GM12878 (cell line): ENCODE data around the gene UIMC1.

Experiments
- CHD1 ChIP-seq: IDR thresholded peaks from 2 replicates; pipeline ENCODE4 v1.6.1; 2012; ENCODE audit warnings: low read depth, low read length, improper control_type of control experiment
- EGR1 ChIP-seq, 2 experiments: IDR thresholded peaks; 1 replicate in 1 of 2; 2 replicates in 1 of 2; pipeline ENCODE4 v1.6.1; 2011 to 2012; ENCODE audit warnings: low read depth in 2 of 2, low read length in 2 of 2, borderline replicate concordance in 1 of 2, mild to moderate bottlenecking in 1 of 2, moderate library complexity in 1 of 2
- EZH2 ChIP-seq: IDR thresholded peaks from 2 replicates; pipeline ENCODE4 v1.6.1; 2012; ENCODE audit warnings: low read depth, mild to moderate bottlenecking, control low read depth, inconsistent platforms, low read length, borderline replicate concordance; ENCODE audit not compliant: control insufficient read depth
- MYC ChIP-seq: IDR thresholded peaks from 2 replicates; pipeline ENCODE4 v1.6.1; 2011; ENCODE audit warnings: mild to moderate bottlenecking, low read length, moderate library complexity, inconsistent platforms; ENCODE audit not compliant: insufficient read depth, insufficient replicate concordance, insufficient read length, severe bottlenecking
- ZNF217 ChIP-seq: fragments of 450-650 bp; IDR thresholded peaks from 2 replicates; pipeline ENCODE4 v1.6.1; 2017; ENCODE audit warnings: antibody characterized with exemption, mild to moderate bottlenecking
- TF ChIP-seq, protein P1 (sequence below): IDR thresholded peaks from 2 replicates; pipeline ENCODE4 v1.6.1; 2012; ENCODE audit warnings: low read depth, low read length, improper control_type of control experiment
- TF ChIP-seq, protein P2 (sequence below), 3 experiments: IDR thresholded peaks in 2 of 3; conservative IDR thresholded peaks in 1 of 3; 2 replicates each; pipeline ENCODE4 v1.5.1; 2011; ENCODE audit warnings: low read depth in 3 of 3, low read length in 3 of 3, mild to moderate bottlenecking in 3 of 3, control low read depth in 2 of 3, moderate library complexity in 2 of 3, inconsistent platforms in 1 of 3, mixed read lengths in 1 of 3; ENCODE audit not compliant: control insufficient read depth in 2 of 3, insufficient read depth in 1 of 3; ENCODE audit errors: extremely low read depth in 1 of 3

DNA sequence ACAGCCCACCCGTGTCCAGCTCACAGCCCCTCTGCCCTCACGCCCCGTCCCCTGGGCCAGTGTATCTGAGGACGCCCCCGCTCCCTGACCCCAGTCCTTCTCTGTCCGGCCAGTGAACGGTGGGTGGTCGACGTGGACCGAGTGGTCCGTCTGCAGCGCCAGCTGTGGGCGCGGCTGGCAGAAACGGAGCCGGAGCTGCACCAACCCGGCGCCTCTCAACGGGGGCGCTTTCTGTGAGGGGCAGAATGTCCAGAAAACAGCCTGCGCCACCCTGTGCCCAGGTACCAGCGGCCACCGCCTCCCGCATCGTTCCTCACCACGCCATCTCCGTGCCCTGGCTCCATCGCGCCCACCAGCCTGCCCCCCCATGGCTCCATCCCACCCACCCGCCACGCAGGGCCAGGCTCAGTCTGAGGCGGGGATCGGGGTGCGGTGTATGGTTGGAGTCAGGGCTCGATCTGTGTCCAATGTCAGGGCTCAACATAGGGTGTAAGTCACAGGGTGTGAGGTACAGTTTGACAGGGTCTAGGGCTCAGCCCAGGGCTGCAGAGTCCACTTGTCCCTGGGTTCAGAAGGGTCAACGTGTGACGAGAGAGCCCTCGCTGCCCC is 137.0 kb downstream of the UIMC1 start:
- TF ChIP-seq ZNF217 (no peak), MYC (no peak), EZH2 (no peak), EGR1 (IDR thresholded peaks at IDR 0.05; ENCODE audit: borderline replicate concordance in 1 of 2, low read depth in 2 of 2, low read length in 2 of 2) (no peak), CHD1 (no peak)
- TF ChIP-seq, protein P1, sequence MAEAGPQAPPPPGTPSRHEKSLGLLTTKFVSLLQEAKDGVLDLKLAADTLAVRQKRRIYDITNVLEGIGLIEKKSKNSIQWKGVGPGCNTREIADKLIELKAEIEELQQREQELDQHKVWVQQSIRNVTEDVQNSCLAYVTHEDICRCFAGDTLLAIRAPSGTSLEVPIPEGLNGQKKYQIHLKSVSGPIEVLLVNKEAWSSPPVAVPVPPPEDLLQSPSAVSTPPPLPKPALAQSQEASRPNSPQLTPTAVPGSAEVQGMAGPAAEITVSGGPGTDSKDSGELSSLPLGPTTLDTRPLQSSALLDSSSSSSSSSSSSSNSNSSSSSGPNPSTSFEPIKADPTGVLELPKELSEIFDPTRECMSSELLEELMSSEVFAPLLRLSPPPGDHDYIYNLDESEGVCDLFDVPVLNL: no peak
- TF ChIP-seq, protein P2, sequence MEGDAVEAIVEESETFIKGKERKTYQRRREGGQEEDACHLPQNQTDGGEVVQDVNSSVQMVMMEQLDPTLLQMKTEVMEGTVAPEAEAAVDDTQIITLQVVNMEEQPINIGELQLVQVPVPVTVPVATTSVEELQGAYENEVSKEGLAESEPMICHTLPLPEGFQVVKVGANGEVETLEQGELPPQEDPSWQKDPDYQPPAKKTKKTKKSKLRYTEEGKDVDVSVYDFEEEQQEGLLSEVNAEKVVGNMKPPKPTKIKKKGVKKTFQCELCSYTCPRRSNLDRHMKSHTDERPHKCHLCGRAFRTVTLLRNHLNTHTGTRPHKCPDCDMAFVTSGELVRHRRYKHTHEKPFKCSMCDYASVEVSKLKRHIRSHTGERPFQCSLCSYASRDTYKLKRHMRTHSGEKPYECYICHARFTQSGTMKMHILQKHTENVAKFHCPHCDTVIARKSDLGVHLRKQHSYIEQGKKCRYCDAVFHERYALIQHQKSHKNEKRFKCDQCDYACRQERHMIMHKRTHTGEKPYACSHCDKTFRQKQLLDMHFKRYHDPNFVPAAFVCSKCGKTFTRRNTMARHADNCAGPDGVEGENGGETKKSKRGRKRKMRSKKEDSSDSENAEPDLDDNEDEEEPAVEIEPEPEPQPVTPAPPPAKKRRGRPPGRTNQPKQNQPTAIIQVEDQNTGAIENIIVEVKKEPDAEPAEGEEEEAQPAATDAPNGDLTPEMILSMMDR (IDR thresholded peaks at IDR 0.05 in 2 of 3, conservative IDR thresholded peaks at IDR 0.05 in 1 of 3; ENCODE audit: control insufficient read depth in 2 of 3, extremely low read depth in 1 of 3, insufficient read depth in 1 of 3, low read depth in 3 of 3, low read length in 3 of 3): no peak
